Esophagus muscularis mucosa (tissue), 4 donors: ENCODE results near the gene ZSWIM6.

ENCODE experiments used
- CTCF ChIP-seq, 3 experiments: fragments of 200-600 bp in 2 of 3; fragments of 450-650 bp in 1 of 3; sonication (generic) in 2 of 3; IDR thresholded peaks; one replicate each; pipeline ENCODE4 v1.5.1; 2017 to 2019; ENCODE audit warnings: antibody characterized with exemption in 3 of 3, mild to moderate bottlenecking in 2 of 3, moderate library complexity in 1 of 3
- EP300 ChIP-seq: sonication (generic); formaldehyde crosslinking; IDR thresholded peaks from one replicate; pipeline ENCODE4 v1.6.1; 2017; ENCODE audit warnings: antibody characterized with exemption
- POLR2A ChIP-seq: fragments of 450-650 bp; IDR thresholded peaks from one replicate; pipeline ENCODE4 v1.6.1; 2017; ENCODE audit warnings: antibody characterized with exemption, moderate library complexity, mild to moderate bottlenecking, low read depth
- POLR2AphosphoS5 ChIP-seq, 2 donors: sonication (generic); formaldehyde crosslinking; IDR thresholded peaks; one replicate each; pipeline ENCODE4 v1.6.1; 2017; ENCODE audit warnings: antibody characterized with exemption in 2 of 2

GRCh38 chr5:61304590-61305381 is 27.3 kb upstream of the ZSWIM6 start:
- TF ChIP-seq CTCF (IDR thresholded peaks at IDR 0.05) (no peak), POLR2AphosphoS5 (IDR thresholded peaks at IDR 0.05) (no peak), POLR2A (no peak), EP300 (no peak)
